Lower leg skin (tissue), 4 donors: ENCODE results near the gene MYPN. TPM values are rescaled to one million over a fixed set of nuclear protein-coding genes. Genes with fewer than 3 reads are reported as not detected.

Experiments
- DNase-seq, 2 donors: peaks; one replicate each; pipeline ENCODE4 v3.0.0-alpha.2; 2019; ENCODE audit warnings: low spot score in 2 of 2
- H3K4me3 ChIP-seq: fragments of 200-600 bp; sonication (generic); 2 replicates; pipeline ENCODE4 v1.5.1; 2017; ENCODE audit warnings: mild to moderate bottlenecking, low read depth; ENCODE audit not compliant: poor library complexity, severe bottlenecking
- CTCF ChIP-seq, 3 donors: fragments of 450-650 bp; IDR thresholded peaks; one replicate each; pipeline ENCODE4 v1.5.1; 2016; ENCODE audit warnings: antibody characterized with exemption in 3 of 3, mild to moderate bottlenecking in 3 of 3, moderate library complexity in 2 of 3
- POLR2A ChIP-seq, 2 donors: fragments of 450-650 bp; IDR thresholded peaks; one replicate each; pipeline ENCODE4 v1.6.1; 2016 to 2017; ENCODE audit warnings: antibody characterized with exemption in 2 of 2, mild to moderate bottlenecking in 1 of 2, moderate library complexity in 1 of 2
- WGBS, 2 donors: methylation state at CpG; one replicate each; pipeline ENCODE4 v1.1.5; 2018; 5-methylcytosine and 5-hydroxymethylcytosine counted together
- intact Hi-C: fragments of 100-400 bp; cut with DNase I; formaldehyde crosslinking; loops from one replicate; pipeline ENCODE4 v1.15.0; 2023; ENCODE audit warnings: low total_unique reads
- total RNA-seq, 4 donors: library from RNA; depleted of rRNA; stranded (reverse); fragments of >200 nt; gene quantifications; one replicate each; pipeline ENCODE4 v1.1.0, GENCODE V29; 2016

Gene MYPN
- total RNA-seq, 4 donors from 2014 or later: 0.52 TPM; not detected in 3

- intact Hi-C loops: no loop called here
- TF ChIP-seq POLR2A (IDR thresholded peaks at IDR 0.05): no peak
- DNase-seq: no peak
- WGBS, 2 donors: 60 to 67% methylated on average over 3 of the region's 3 CpGs
- H3K4me3 ChIP-seq: no peak overlapping the region
Measured at GRCh38 chr10:68166871-68167585, 57.7 kb downstream of the MYPN start.

GRCh38 chr10:68167586-68168189, 58.4 kb downstream of the MYPN start:
- no peak overlapping the region for H3K4me3 ChIP-seq
- 95 to 97% methylated on average over 6 of the region's 6 CpGs for WGBS, 2 donors
- TF ChIP-seq CTCF (IDR thresholded peaks at IDR 0.05) (no peak), POLR2A (IDR thresholded peaks at IDR 0.05) (no peak)
- intact Hi-C loops: no loop called here
- no peak for DNase-seq

- intact Hi-C loops: no loop called here
- no peak overlapping the region for H3K4me3 ChIP-seq
- DNase-seq: no peak
- TF ChIP-seq CTCF (IDR thresholded peaks at IDR 0.05): no peak
- TF ChIP-seq POLR2A (IDR thresholded peaks at IDR 0.05): no peak
- 50 to 67% methylated on average over 1 of the region's 1 CpG for WGBS, 2 donors
Measured at GRCh38 chr10:68171539-68172080, 62.3 kb downstream of the MYPN start.

- no peak for TF ChIP-seq POLR2A (IDR thresholded peaks at IDR 0.05)
- TF ChIP-seq CTCF (IDR thresholded peaks at IDR 0.05): no peak
- intact Hi-C loops: no loop called here
- H3K4me3 ChIP-seq: no peak overlapping the region
- WGBS, 2 donors: 77 to 83% methylated on average over 2 of the region's 2 CpGs
- no peak for DNase-seq
Measured at GRCh38 chr10:68172324-68172723, 63.0 kb downstream of the MYPN start.

- WGBS, 2 donors: 35 to 42% methylated on average over 1 of the region's 1 CpG
- intact Hi-C loops: no loop called here
- no peak overlapping the region for H3K4me3 ChIP-seq
- no peak for DNase-seq
- TF ChIP-seq POLR2A (IDR thresholded peaks at IDR 0.05): no peak
- no peak for TF ChIP-seq CTCF (IDR thresholded peaks at IDR 0.05)
Measured at GRCh38 chr10:68175949-68176348, 66.7 kb downstream of the MYPN start.

GRCh38 chr10:68176797-68177196, 67.5 kb downstream of the MYPN start:
- 65 to 68% methylated on average over 4 of the region's 4 CpGs for WGBS, 2 donors
- DNase-seq: no peak
- intact Hi-C loops: no loop called here
- TF ChIP-seq CTCF (IDR thresholded peaks at IDR 0.05): no peak
- TF ChIP-seq POLR2A (IDR thresholded peaks at IDR 0.05): no peak
- no peak overlapping the region for H3K4me3 ChIP-seq
